Activated CD8-positive, alpha-beta T cell treated with anti-CD3 and anti-CD28 coated beads, Interleukin-2, amount 10 ng/mL, durations not matched to agents 7 days and 5 days (primary cell): ENCODE data around the gene RSPH3. TPM values are rescaled to one million over a fixed set of nuclear protein-coding genes. Genes with fewer than 3 reads are reported as not detected.
A peak's percentile ranks its signal among the peaks of the same experiment; 100 is the strongest.
"Not testable (repeated sequence)": the region's sequence is repeated elsewhere in the genome, so short reads cannot be mapped to it uniquely, and the experiment has no call there.

ENCODE experiments used
- ATAC-seq: fragments of 150-1000 bp; cut with Tn5 transposase; one replicate; pipeline ENCODE4 v1.10.0; 2021; ENCODE audit warnings: moderate library complexity
- CTCF ChIA-PET: fragments of 350-600 bp; sonication (Branson Sonifier 250); formaldehyde crosslinking; loops from one replicate; lab custom pipeline; 2021; ENCODE audit warnings: antibody characterized with exemption; lab: Charles Lee
- POLR2A ChIA-PET: fragments of 350-600 bp; sonication (Branson Sonifier 250); formaldehyde crosslinking; loops from one replicate; lab custom pipeline; 2021; ENCODE audit warnings: antibody characterized with exemption; lab: Charles Lee
- DNase-seq: peaks from one replicate; pipeline ENCODE4 v3.0.0-alpha.2; 2020
- H3K27ac Mint-ChIP-seq: one replicate; pipeline ENCODE4 v1.8.0; 2021; ENCODE audit warnings: mild to moderate bottlenecking, mixed read lengths
- H3K27me3 Mint-ChIP-seq: one replicate; pipeline ENCODE4 v1.8.0; 2021; ENCODE audit warnings: low read depth, mixed read lengths
- H3K36me3 Mint-ChIP-seq: one replicate; pipeline ENCODE4 v1.8.0; 2021; ENCODE audit warnings: low read depth, mixed read lengths
- H3K4me1 Mint-ChIP-seq: one replicate; pipeline ENCODE4 v1.8.0; 2021; ENCODE audit warnings: low read depth, mixed read lengths
- H3K4me3 Mint-ChIP-seq: one replicate; pipeline ENCODE4 v1.8.0; 2021; ENCODE audit warnings: mild to moderate bottlenecking, mixed read lengths
- H3K9me3 Mint-ChIP-seq: one replicate; pipeline ENCODE4 v1.8.0; 2022; ENCODE audit warnings: mixed read lengths; ENCODE audit not compliant: insufficient read depth
- total RNA-seq, 2 experiments: library from RNA; stranded (reverse); gene quantifications; one replicate each; pipeline ENCODE4 v1.2.3, GENCODE V29; 2021

Gene RSPH3
- total RNA-seq, 2 experiments from 2014 or later: 1.4 TPM

GRCh38 chr6:159004592-159004991 is 4.6 kb upstream of the RSPH3 start:
- H3K27me3 Mint-ChIP-seq: no peaks in the 10 kb centered on the region
- no peak for DNase-seq
- H3K9me3 Mint-ChIP-seq: no peaks in the 10 kb centered on the region
- peaks cover 18% of the 10 kb centered on the region for H3K4me1 Mint-ChIP-seq
- H3K27ac Mint-ChIP-seq: no peak overlapping the region
- H3K4me3 Mint-ChIP-seq: no peak overlapping the region
- POLR2A ChIA-PET: interaction anchor here (1.5 kb wide), 1 partner anchor 35 kb away, joined by 3 read pairs; no protein-coding TSS in a partner anchor
- CTCF ChIA-PET: interaction anchor here (0.7 to 21.8 kb wide), 6 partner anchors 13 to 215 kb away, joined by 3 to 522 read pairs (median 18); partner anchors contain the start of gene TAGAP
- no peak for ATAC-seq
- H3K36me3 Mint-ChIP-seq: no peaks in the 10 kb centered on the region

- Mint-ChIP-seq H3K27me3 (no peaks in the 10 kb centered on the region), H3K4me1 (peaks cover 19% of the 10 kb centered on the region), H3K4me3 (no peak overlapping the region), H3K9me3 (no peaks in the 10 kb centered on the region), H3K27ac (no peak overlapping the region), H3K36me3 (no peaks in the 10 kb centered on the region)
- DNase-seq (peak; percentile 16), ATAC-seq (no peak)
- CTCF ChIA-PET: interaction anchor here (1.5 to 21.8 kb wide), 4 partner anchors 40 to 132 kb away, joined by 3 to 522 read pairs (median 18); no protein-coding TSS in a partner anchor
- POLR2A ChIA-PET: no interaction called here
These were observed 2.6 kb upstream of the RSPH3 start for GRCh38 chr6:159002432-159003155.

GRCh38 chr6:158999154-158999665 is 792 bp downstream of the RSPH3 start:
- POLR2A ChIA-PET: interaction anchor here (1.0 to 1.9 kb wide), 4 partner anchors 11 to 130 kb away, joined by 3 to 9 read pairs (median 4); no protein-coding TSS in a partner anchor
- Mint-ChIP-seq H3K27ac (peak overlapping the region; percentile 81), H3K4me1 (peaks cover 35% of the 10 kb centered on the region), H3K36me3 (peaks cover 2% of the 10 kb centered on the region), H3K9me3 (no peaks in the 10 kb centered on the region), H3K27me3 (no peaks in the 10 kb centered on the region), H3K4me3 (peak overlapping the region; percentile 89)
- peak; percentile 47 for ATAC-seq
- CTCF ChIA-PET: interaction anchor here (0.9 to 2.9 kb wide), 9 partner anchors 10 to 295 kb away, joined by 3 to 23 read pairs (median 12); no protein-coding TSS in a partner anchor
- DNase-seq: no peak

GRCh38 chr6:158996856-158997255 is 3.1 kb downstream of the RSPH3 start:
- Mint-ChIP-seq H3K27me3 (no peaks in the 10 kb centered on the region), H3K36me3 (peaks cover 4% of the 10 kb centered on the region), H3K4me3 (no peak overlapping the region), H3K27ac (no peak overlapping the region), H3K9me3 (no peaks in the 10 kb centered on the region), H3K4me1 (peaks cover 35% of the 10 kb centered on the region)
- ATAC-seq (no peak), DNase-seq (peak; percentile 20)
- POLR2A ChIA-PET: no interaction called here
- CTCF ChIA-PET: interaction anchor here (1.0 to 1.2 kb wide), 2 partner anchors 108 to 138 kb away, joined by 3 to 4 read pairs; no protein-coding TSS in a partner anchor

- Mint-ChIP-seq H3K9me3 (peaks cover 9% of the 10 kb centered on the region), H3K27ac (no peak overlapping the region), H3K4me3 (no peak overlapping the region), H3K27me3 (no peaks in the 10 kb centered on the region), H3K4me1 (peaks cover 31% of the 10 kb centered on the region), H3K36me3 (peaks cover 12% of the 10 kb centered on the region)
- ChIA-PET CTCF (interaction anchor here (0.8 to 1.9 kb wide), 5 partner anchors 14 to 142 kb away, joined by 3 to 9 read pairs (median 4); no protein-coding TSS in a partner anchor), POLR2A (no interaction called here)
- ATAC-seq (no peak), DNase-seq (no peak)
These were observed 6.4 kb downstream of the RSPH3 start for GRCh38 chr6:158993639-158994038.

GRCh38 chr6:158991017-158991723 is 8.8 kb downstream of the RSPH3 start:
- no peak for DNase-seq
- POLR2A ChIA-PET: no interaction called here

GRCh38 chr6:158989711-158990110 is 10.3 kb downstream of the RSPH3 start:
- H3K27ac Mint-ChIP-seq, DNase-seq, H3K27me3 Mint-ChIP-seq, ATAC-seq, CTCF ChIA-PET, H3K4me3 Mint-ChIP-seq, POLR2A ChIA-PET: not testable (repeated sequence)
- peaks cover 14% of the 10 kb centered on the region for H3K4me1 Mint-ChIP-seq
- H3K9me3 Mint-ChIP-seq: peaks cover 15% of the 10 kb centered on the region
- peaks cover 16% of the 10 kb centered on the region for H3K36me3 Mint-ChIP-seq

More at GRCh38 chr6:158991017-158991723, 8.8 kb downstream of the RSPH3 start:
- Mint-ChIP-seq H3K4me1 (peaks cover 23% of the 10 kb centered on the region), H3K4me3 (no peak overlapping the region), H3K27me3 (no peaks in the 10 kb centered on the region), H3K9me3 (peaks cover 15% of the 10 kb centered on the region), H3K36me3 (peaks cover 16% of the 10 kb centered on the region), H3K27ac (peak overlapping the region; percentile 23)
- CTCF ChIA-PET: interaction anchor here (1.1 to 1.5 kb wide), 7 partner anchors 9 to 272 kb away, joined by 3 to 6 read pairs (median 3); no protein-coding TSS in a partner anchor
- peak; percentile 42 for ATAC-seq

- Mint-ChIP-seq H3K4me1 (peaks cover 14% of the 10 kb centered on the region), H3K27me3 (no peaks in the 10 kb centered on the region), H3K27ac (no peak overlapping the region), H3K9me3 (peaks cover 15% of the 10 kb centered on the region), H3K4me3 (no peak overlapping the region), H3K36me3 (peaks cover 15% of the 10 kb centered on the region)
- CTCF ChIA-PET: interaction anchor here (0.7 to 2.9 kb wide), 4 partner anchors 20 to 196 kb away, joined by 3 to 13 read pairs (median 5); no protein-coding TSS in a partner anchor
- POLR2A ChIA-PET: interaction anchor here (0.7 to 1.9 kb wide), 2 partner anchors 11 to 158 kb away, joined by 3 to 5 read pairs; partner anchors contain the start of gene RSPH3
- ATAC-seq: no peak
- no peak for DNase-seq
These were observed 11.5 kb downstream of the RSPH3 start for GRCh38 chr6:158988477-158988876.

GRCh38 chr6:158987657-158988056 is 12.3 kb downstream of the RSPH3 start:
- DNase-seq: no peak
- Mint-ChIP-seq H3K4me1 (peaks cover 14% of the 10 kb centered on the region), H3K4me3 (no peak overlapping the region), H3K27ac (no peak overlapping the region), H3K9me3 (peaks cover 15% of the 10 kb centered on the region), H3K27me3 (no peaks in the 10 kb centered on the region), H3K36me3 (peaks cover 14% of the 10 kb centered on the region)
- ChIA-PET CTCF (interaction anchor here (0.8 to 2.9 kb wide), 5 partner anchors 19 to 284 kb away, joined by 3 to 13 read pairs (median 4); no protein-coding TSS in a partner anchor), POLR2A (interaction anchor here (1.9 kb wide), 1 partner anchor 12 kb away, joined by 5 read pairs; the partner anchor contains the start of gene RSPH3)
- ATAC-seq: no peak

GRCh38 chr6:158978757-158979156 is 21.2 kb downstream of the RSPH3 start:
- no peaks in the 10 kb centered on the region for H3K4me1 Mint-ChIP-seq
- CTCF ChIA-PET: interaction anchor here (0.9 to 1.2 kb wide), 2 partner anchors 16 to 156 kb away, joined by 4 read pairs; no protein-coding TSS in a partner anchor
- DNase-seq: no peak
- no peaks in the 10 kb centered on the region for H3K36me3 Mint-ChIP-seq
- no peak overlapping the region for H3K27ac Mint-ChIP-seq
- POLR2A ChIA-PET: no interaction called here
- no peak for ATAC-seq
- no peaks in the 10 kb centered on the region for H3K9me3 Mint-ChIP-seq
- no peaks in the 10 kb centered on the region for H3K27me3 Mint-ChIP-seq
- no peak overlapping the region for H3K4me3 Mint-ChIP-seq

- no peak for DNase-seq
- no peaks in the 10 kb centered on the region for H3K27me3 Mint-ChIP-seq
- no peaks in the 10 kb centered on the region for H3K4me1 Mint-ChIP-seq
- no peak overlapping the region for H3K4me3 Mint-ChIP-seq
- H3K27ac Mint-ChIP-seq: no peak overlapping the region
- ChIA-PET CTCF (interaction anchor here (1.7 to 8.2 kb wide), 2 partner anchors 157 to 186 kb away, joined by 9 to 76 read pairs; no protein-coding TSS in a partner anchor), POLR2A (no interaction called here)
- ATAC-seq: no peak
- H3K9me3 Mint-ChIP-seq: no peaks in the 10 kb centered on the region
- no peaks in the 10 kb centered on the region for H3K36me3 Mint-ChIP-seq
These were observed 22.6 kb downstream of the RSPH3 start for GRCh38 chr6:158977382-158977781.
